ENCODE data around the gene PSIP1.
"Not testable (repeated sequence)": the region's sequence is repeated elsewhere in the genome, so short reads cannot be mapped to it uniquely, and the experiment has no call there.

Gene PSIP1

GRCh38 chr9:15430920-15431844, 79.6 kb downstream of the PSIP1 start:
- peak in 1 of 2 experiments; percentile 14 for DNase-seq

- DNase-seq = not testable (repeated sequence)
Observed at GRCh38 chr9:15427702-15428101, 83.1 kb downstream of the PSIP1 start.

DNA sequence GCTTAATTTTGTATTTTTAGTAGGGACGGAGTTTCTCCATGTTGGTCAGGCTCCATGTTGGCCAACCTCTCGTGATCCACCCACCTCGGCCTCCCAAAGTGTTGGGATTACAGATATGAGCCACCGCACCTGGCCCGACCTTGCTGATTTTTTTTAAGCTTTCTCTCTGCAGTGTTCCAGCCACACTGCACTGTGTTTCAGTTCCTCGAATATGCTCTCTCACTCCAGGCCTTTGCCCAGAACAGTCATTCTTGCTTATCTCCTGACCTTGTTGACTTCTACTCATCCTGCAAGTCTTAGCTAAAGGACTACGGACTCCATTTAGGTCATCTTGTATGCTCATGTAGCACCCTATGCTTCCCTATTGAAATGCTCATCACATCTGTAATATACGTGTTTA, 84.8 kb downstream of the PSIP1 start:
- no peak for DNase-seq

- peak; percentile 33 to 85 for DNase-seq
Observed at GRCh38 chr9:15423231-15423985, 87.4 kb downstream of the PSIP1 start.

GRCh38 chr9:15422372-15423230, 88.2 kb downstream of the PSIP1 start, which contains the start of gene SNAPC3:
TSS of gene SNAPC3 (plus strand) at chr9:15422876. CDS start at chr9:15422880, 4 bp downstream.
- peak; percentile 96 to 99 for DNase-seq

DNA sequence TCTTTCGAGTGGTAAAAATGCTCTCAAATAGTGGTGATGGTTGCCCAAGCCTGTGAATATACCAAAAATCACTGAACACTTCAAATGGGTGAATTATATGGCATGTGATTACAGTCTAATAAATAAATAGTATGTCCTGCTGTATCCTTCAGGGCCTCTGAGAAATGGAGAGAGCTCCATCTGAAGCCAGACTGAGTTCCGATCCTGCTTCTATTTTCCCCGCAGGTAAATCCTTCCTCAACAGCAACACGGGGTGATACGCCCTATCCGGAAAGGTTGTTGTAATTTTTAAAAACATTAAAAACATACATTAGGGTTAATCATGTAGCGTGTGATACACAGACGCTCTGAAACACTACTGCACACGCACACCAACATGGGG, 88.8 kb downstream of the PSIP1 start:
- no peak for DNase-seq

GRCh38 chr9:15421532-15421931, 89.2 kb downstream of the PSIP1 start:
- peak in 1 of 2 experiments; percentile 16 for DNase-seq

DNA sequence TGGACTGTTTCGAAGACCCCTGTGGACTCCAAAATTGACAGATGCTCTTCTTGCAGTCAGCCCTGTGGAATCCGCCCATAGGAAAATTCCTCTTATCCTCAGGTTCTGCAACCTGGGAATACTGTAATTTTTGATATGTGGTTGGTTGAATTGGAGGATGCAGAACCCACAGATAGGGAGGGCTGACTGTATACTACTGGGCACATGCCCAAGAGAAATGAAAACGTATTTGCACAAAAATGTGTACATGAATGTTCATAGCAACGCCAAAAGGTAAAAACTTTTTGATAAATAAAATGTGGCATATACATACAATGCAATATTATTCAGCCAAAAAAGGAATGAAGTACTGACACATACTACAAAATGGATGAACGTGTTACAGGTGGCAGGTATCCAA, 90.0 kb downstream of the PSIP1 start:
- no peak for DNase-seq

DNA sequence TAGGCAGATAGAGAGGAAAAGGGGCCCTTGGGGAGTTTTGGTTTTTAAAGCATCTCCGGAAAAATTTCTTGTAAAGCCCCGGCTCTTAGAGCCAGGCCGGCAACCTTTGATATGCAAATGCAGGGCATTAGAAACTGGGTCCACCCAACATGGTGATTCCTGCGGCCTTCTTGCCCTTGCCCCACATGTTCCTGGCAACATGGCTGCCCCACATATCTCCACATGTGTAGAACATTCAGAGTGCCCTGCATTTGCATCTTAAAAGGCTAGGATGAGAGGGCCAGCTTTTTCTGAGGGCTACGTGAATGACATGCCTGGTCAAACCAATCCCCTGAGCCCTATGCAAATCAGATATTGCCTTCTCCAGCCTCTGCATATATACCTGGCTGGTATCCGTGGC, 93.1 kb downstream of the PSIP1 start:
- peak; percentile 35 to 71 for DNase-seq

DNA sequence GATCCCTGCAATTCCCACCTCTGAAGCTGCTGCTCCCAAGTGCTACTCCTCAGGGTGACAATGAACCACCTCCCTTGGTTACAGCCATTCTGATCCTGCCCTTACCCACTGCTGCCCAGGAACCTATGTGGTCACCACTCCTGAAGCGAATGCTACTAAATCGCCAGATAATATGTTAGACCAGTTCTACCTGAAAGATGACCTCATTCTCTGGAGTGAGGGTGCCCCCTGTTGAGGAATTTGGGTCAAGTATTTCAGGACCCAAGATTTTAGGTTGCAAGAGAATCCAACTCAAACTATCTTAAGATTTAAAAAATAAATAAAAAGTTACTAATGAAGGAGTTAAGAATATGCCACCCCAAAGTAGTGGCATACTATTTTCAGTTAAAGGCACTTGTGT, 93.9 kb downstream of the PSIP1 start:
- peak; percentile 34 to 39 for DNase-seq
